Stimulated activated CD8-positive, alpha-beta memory T cell treated with anti-CD3 and anti-CD28 coated beads, Interleukin-2, amount 100 ng/mL, for 48 hours (primary cell): ENCODE results near the gene OR51S1.
"Not testable (repeated sequence)": the region's sequence is repeated elsewhere in the genome, so short reads cannot be mapped to it uniquely, and the experiment has no call there.

ENCODE experiments used
- DNase-seq, 2 donors: peaks; one replicate each; pipeline ENCODE4 v3.0.0-alpha.2; 2020; ENCODE audit warnings: low read depth in 2 of 2

OR51S1 gene

GRCh38 chr11:4848908-4849532 is at the start of gene OR51S1:
TSS of gene OR51S1 (minus strand) at chr11:4849208. CDS start at chr11:4849208, 0 bp downstream.
- no peak for DNase-seq

GRCh38 chr11:4891996-4892640 is 43.1 kb upstream of the OR51S1 start:
- DNase-seq: no peak

GRCh38 chr11:4890279-4890678 is 41.3 kb upstream of the OR51S1 start:
- no peak for DNase-seq

GRCh38 chr11:4887591-4887990 is 38.6 kb upstream of the OR51S1 start:
- DNase-seq: no peak

- DNase-seq: no peak
These were observed 37.2 kb upstream of the OR51S1 start for GRCh38 chr11:4886186-4886585.

- DNase-seq: no peak
These were observed 35.4 kb upstream of the OR51S1 start for GRCh38 chr11:4884361-4884760.

GRCh38 chr11:4882543-4882942 is 33.5 kb upstream of the OR51S1 start:
- no peak for DNase-seq

GRCh38 chr11:4881860-4882500 is 33.0 kb upstream of the OR51S1 start, which contains the start of gene OR51T1:
TSS of gene OR51T1 (plus strand) at chr11:4881900. CDS start at chr11:4881900, 0 bp downstream.
- DNase-seq: no peak

GRCh38 chr11:4881188-4881587 is 32.2 kb upstream of the OR51S1 start:
- no peak for DNase-seq

GRCh38 chr11:4865855-4866254 is 16.8 kb upstream of the OR51S1 start:
- DNase-seq: no peak

- no peak for DNase-seq
These were observed 14.9 kb upstream of the OR51S1 start for GRCh38 chr11:4863876-4864275.

- DNase-seq: no peak
These were observed 13.6 kb upstream of the OR51S1 start for GRCh38 chr11:4862447-4863236.

- DNase-seq: not testable (repeated sequence)
These were observed 5.3 kb upstream of the OR51S1 start for GRCh38 chr11:4854286-4854685.

GRCh38 chr11:4851033-4851432 is 2.0 kb upstream of the OR51S1 start:
- DNase-seq: no peak

GRCh38 chr11:4839851-4840549 is 9.0 kb downstream of the OR51S1 start:
- DNase-seq: no peak

GRCh38 chr11:4830909-4831308 is 18.1 kb downstream of the OR51S1 start:
- DNase-seq: no peak

GRCh38 chr11:4830346-4830745 is 18.7 kb downstream of the OR51S1 start:
- DNase-seq: no peak

- no peak for DNase-seq
These were observed 22.6 kb downstream of the OR51S1 start for GRCh38 chr11:4826425-4826824.

GRCh38 chr11:4825132-4825531 is 23.9 kb downstream of the OR51S1 start:
- no peak for DNase-seq

GRCh38 chr11:4821021-4821420 is 28.0 kb downstream of the OR51S1 start, which contains the start of gene OR51F2:
TSS of gene OR51F2 (plus strand) at chr11:4821321. CDS start at chr11:4821422, 101 bp downstream.
- no peak for DNase-seq

GRCh38 chr11:4809246-4809645 is 39.8 kb downstream of the OR51S1 start:
- no peak for DNase-seq
